DMS53 treated with DMSO at 0.1 percent for 48 hours (cell line): ENCODE results near the gene CACNA2D4.

Experiments used
- DNase-seq: peaks from one replicate; lab custom pipeline; 2025; ENCODE audit not compliant: unreplicated experiment; lab: John Stamatoyannopoulos, UW

CACNA2D4 gene

DNA sequence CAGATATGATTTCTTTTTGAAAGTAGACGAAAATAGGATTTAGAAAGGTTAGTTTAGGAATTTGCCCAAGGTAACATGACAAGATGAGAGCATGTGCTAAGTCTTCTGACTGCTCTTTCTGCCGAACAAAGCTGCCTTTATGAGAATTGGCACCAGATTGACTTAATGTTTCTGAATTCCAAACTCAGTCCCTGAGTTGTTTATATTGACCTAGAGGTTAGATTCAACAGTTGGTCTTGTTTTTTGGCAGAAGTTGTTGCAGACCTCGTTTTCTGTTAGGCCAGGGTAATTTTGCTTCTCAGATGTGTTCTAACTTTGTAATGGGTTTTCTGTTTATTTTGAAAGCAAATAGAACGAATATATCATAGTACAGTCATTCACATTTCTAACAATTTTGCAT, 159.6 kb downstream of the CACNA2D4 start:
- no peak for DNase-seq

DNA sequence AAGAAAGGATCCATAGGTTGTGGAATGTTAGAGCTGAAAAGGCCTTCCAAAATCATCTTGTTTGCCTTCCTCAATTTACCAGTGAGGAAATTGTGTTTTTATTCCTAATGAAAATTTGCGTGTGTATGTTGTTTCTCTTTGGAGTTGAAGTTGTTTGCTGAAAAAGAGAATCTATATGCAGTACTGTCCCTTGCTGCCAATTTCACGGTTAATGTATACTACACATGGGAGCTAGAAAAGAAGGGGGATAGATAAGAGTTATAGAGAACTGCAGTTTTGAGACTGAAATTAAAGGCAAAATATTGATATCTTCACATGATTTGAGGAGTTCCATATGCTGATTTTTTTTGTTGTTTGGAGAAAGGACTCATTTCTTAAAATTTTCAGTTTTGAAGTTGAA, 160.1 kb downstream of the CACNA2D4 start:
- no peak for DNase-seq

GRCh38 chr12:1750300-1750699, 168.2 kb downstream of the CACNA2D4 start:
- DNase-seq, result no peak

DNA sequence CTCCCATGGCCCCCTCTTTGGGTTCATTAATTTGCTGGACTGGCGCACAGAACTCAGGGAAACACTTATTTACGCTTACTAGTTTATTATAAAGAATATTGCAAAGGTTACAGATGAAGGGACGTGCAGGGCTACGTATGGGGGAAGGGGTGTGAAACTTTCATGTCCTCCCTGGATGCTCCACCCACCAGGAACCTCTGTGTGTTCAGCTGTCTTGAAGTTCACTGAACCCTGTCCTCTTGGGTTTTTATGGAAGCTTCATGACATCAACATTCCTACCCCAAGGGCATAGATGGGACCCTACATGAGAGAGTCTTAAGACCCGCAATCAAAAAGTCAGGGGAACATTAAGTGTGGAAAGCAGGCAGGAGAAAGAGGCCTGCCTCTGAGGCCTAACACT, 169.4 kb downstream of the CACNA2D4 start:
- no peak for DNase-seq

GRCh38 chr12:1747609-1748008, 170.8 kb downstream of the CACNA2D4 start:
- no peak for DNase-seq

DNA sequence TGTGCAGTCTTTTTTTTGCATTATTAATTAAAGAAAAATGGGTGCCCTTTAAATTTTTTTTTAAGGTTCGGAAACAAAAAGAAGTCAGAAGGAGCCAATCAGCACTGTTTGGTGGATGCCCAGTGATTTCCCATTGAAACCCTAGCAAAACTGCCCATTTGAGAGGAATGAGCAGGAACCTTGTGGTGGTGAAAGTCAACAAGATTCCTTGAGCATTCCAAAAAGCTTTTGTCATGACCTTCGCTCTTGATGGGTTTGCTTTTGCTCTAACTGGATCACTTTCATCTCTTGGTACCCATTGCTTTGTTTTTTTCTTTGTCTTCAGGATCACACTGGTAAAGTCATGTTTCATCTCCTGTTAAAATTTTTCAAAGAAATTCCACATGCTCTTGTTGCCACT, 173.5 kb downstream of the CACNA2D4 start:
- DNase-seq, result no peak
